ENCODE data around the gene HSPA12A.

Gene HSPA12A

DNA sequence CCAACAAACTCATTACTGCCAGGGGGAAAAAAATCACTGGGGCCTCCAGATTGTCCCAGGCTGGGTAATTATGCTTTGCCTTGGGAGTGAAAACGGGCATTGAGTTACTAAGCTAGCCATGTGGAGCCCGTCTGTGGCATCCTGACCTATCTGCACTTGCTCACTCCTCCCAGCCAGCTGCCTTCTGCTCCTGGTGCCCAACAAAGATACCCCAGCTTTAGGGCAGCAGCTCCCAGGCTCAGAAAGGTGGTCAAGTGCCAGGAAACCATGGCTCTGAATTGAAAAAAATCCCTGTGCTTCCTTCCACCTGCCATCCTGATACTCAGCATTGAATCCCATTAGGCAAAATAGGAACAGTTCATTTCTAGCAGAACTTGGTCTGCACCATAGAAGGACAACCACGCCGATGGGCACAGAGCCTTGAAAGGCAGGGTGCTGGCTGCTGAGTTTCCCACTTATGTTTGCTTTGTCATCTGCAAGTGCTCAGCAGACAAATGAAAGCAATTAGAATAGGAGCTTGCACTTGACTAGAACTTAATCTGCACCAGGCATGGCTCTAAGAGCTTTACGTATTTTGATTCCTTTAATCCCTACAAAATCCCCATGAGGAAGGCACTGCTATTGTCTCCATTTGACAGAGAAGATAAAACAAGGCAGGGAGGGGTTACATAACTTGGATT lies 42.8 kb downstream of the HSPA12A start:
- TF ChIP-seq, protein P1, sequence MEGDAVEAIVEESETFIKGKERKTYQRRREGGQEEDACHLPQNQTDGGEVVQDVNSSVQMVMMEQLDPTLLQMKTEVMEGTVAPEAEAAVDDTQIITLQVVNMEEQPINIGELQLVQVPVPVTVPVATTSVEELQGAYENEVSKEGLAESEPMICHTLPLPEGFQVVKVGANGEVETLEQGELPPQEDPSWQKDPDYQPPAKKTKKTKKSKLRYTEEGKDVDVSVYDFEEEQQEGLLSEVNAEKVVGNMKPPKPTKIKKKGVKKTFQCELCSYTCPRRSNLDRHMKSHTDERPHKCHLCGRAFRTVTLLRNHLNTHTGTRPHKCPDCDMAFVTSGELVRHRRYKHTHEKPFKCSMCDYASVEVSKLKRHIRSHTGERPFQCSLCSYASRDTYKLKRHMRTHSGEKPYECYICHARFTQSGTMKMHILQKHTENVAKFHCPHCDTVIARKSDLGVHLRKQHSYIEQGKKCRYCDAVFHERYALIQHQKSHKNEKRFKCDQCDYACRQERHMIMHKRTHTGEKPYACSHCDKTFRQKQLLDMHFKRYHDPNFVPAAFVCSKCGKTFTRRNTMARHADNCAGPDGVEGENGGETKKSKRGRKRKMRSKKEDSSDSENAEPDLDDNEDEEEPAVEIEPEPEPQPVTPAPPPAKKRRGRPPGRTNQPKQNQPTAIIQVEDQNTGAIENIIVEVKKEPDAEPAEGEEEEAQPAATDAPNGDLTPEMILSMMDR (IDR thresholded peaks at IDR 0.05; ENCODE audit: low read depth, low read length) = no peak
- H3K36me3 ChIP-seq = peaks cover 9% of the 10 kb centered on the region; the same call in 1 of the 2 replicates
- DNase-seq = peak; percentile 41
- H3K27me3 ChIP-seq (ENCODE audit: insufficient read depth, low read depth, severe bottlenecking) = no peaks in the 10 kb centered on the region
- H3K4me3 ChIP-seq (ENCODE audit: low read depth, low read length) = no peak overlapping the region
- H3K9me3 ChIP-seq (ENCODE audit: severe bottlenecking) = no peaks in the 10 kb centered on the region
- peak overlapping the region; percentile 60 for H3K27ac ChIP-seq

DNA sequence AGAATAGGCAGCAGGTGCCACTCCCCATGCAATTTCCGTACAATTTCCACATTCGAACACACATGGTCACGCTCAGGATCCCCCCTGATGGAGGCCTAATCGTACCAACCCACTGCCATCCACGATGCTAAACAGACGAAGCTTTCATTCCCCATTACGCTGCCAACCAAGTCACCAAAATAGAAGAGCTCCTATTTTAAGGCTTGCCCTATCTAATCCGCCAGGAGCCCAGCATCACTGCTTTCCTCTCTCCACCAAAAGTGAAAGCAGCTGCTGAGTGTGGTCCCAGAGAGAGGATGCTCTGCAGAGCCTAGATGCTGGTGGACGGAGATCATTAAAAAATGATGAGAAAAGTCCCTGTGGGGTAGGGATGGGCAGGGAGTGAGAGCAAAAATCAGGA lies 43.3 kb downstream of the HSPA12A start:
- no peak for DNase-seq
- peaks cover 7% of the 10 kb centered on the region; the same call in 1 of the 2 replicates for H3K36me3 ChIP-seq
- peak overlapping the region; percentile 60 for H3K27ac ChIP-seq
- no peaks in the 10 kb centered on the region for H3K9me3 ChIP-seq (ENCODE audit: severe bottlenecking)
- no peak overlapping the region for H3K4me3 ChIP-seq (ENCODE audit: low read depth, low read length)
- TF ChIP-seq, protein P1 (IDR thresholded peaks at IDR 0.05; ENCODE audit: low read depth, low read length) = no peak
- H3K27me3 ChIP-seq (ENCODE audit: insufficient read depth, low read depth, severe bottlenecking) = no peaks in the 10 kb centered on the region

DNA sequence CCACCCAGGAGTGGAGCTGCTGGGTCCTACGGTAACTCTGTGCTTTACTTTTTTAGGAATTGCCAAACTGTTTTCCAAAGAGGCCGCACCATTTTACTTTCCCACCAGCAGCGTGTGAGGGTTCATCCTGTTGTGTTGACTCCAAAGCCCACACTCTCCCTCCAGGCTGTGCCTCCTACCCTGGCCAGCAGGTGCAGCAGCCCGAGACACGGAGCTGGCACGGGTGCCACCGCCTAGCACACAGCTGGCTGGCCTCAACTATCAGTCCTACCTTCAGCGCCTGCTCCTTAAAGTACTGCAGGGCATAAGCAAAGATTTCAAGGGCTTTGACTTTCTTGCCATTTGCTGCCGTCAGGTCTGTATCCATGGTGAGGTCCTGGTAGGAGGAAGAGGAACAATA lies 44.0 kb downstream of the HSPA12A start:
- H3K36me3 ChIP-seq = peaks cover 7% of the 10 kb centered on the region; the same call in 1 of the 2 replicates
- no peaks in the 10 kb centered on the region for H3K27me3 ChIP-seq (ENCODE audit: insufficient read depth, low read depth, severe bottlenecking)
- no peaks in the 10 kb centered on the region for H3K9me3 ChIP-seq (ENCODE audit: severe bottlenecking)
- H3K27ac ChIP-seq = no peak overlapping the region
- TF ChIP-seq, protein P1 (IDR thresholded peaks at IDR 0.05; ENCODE audit: low read depth, low read length) = no peak
- DNase-seq = no peak
- H3K4me3 ChIP-seq (ENCODE audit: low read depth, low read length) = no peak overlapping the region

DNA sequence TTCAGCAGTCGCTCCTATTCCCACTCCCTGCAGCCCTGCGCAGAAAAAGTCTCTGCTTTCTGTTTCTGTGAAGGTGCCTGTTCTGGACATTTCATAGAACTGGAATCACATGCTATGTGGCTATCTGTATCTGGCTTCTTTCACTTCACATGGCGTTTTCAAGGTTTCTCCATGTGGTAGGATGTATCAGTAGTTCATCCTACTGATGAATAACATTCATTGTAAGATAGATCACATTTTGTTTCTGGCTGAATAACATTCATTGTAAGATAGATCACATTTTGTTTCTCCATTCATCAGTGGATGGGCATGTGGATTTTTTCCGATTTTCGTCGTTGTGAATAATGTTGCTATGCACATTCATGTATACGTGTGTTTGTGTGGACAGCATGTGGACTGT lies 44.5 kb downstream of the HSPA12A start:
- no peak overlapping the region for H3K4me3 ChIP-seq (ENCODE audit: low read depth, low read length)
- TF ChIP-seq, protein P1 (IDR thresholded peaks at IDR 0.05; ENCODE audit: low read depth, low read length) = no peak
- no peaks in the 10 kb centered on the region for H3K27me3 ChIP-seq (ENCODE audit: insufficient read depth, low read depth, severe bottlenecking)
- peaks cover 7% of the 10 kb centered on the region; the same call in 1 of the 2 replicates for H3K36me3 ChIP-seq
- no peaks in the 10 kb centered on the region for H3K9me3 ChIP-seq (ENCODE audit: severe bottlenecking)
- no peak for DNase-seq
- no peak overlapping the region for H3K27ac ChIP-seq

DNA sequence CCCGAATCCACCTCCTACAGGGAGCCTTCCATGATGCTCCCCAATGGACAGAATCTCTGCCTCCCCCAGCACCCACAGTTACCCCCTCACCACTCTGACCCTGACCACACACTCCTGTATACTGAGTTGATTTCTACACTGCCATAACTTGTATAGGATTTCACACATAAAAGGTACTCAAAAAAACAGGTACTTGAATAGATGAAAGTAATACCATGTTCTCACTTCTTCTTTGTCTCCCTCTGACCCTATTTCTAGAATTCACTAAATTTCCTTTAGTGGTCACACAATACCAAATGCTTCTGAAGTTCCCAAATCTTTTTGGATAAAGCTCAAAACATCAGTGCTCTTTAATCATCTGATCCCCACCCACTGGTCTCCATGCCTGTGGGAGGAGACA lies 45.4 kb downstream of the HSPA12A start:
- Histone ChIP-seq H3K27ac (no peak overlapping the region), H3K9me3 (ENCODE audit: severe bottlenecking) (no peaks in the 10 kb centered on the region), H3K4me3 (ENCODE audit: low read depth, low read length) (no peak overlapping the region), H3K27me3 (ENCODE audit: insufficient read depth, low read depth, severe bottlenecking) (no peaks in the 10 kb centered on the region), H3K36me3 (peaks cover 7% of the 10 kb centered on the region)
- TF ChIP-seq, protein P1 (IDR thresholded peaks at IDR 0.05; ENCODE audit: low read depth, low read length) = no peak
- DNase-seq = no peak

DNA sequence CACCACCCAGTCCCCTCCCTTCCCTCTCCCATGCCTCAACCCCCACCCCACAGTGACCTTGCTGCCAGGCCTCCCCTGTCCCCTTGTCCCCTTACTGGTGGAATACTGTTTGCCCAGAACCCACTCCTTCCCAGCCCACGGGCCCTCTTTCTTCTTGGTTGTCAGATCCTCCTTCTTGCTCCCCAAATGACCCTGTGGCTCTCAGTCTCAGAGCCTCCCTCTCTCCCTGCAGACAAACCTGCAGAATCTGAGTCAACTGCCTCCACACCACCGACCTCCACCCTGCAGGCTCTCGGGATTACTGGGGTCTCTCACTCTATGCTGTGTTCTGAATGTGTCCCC lies 47.5 kb downstream of the HSPA12A start:
- Histone ChIP-seq H3K36me3 (peaks cover 7% of the 10 kb centered on the region), H3K9me3 (ENCODE audit: severe bottlenecking) (no peaks in the 10 kb centered on the region), H3K27ac (no peak overlapping the region), H3K4me3 (ENCODE audit: low read depth, low read length) (no peak overlapping the region), H3K27me3 (ENCODE audit: insufficient read depth, low read depth, severe bottlenecking) (no peaks in the 10 kb centered on the region)
- TF ChIP-seq, protein P1 (IDR thresholded peaks at IDR 0.05; ENCODE audit: low read depth, low read length) = no peak
- DNase-seq = no peak
